Lower lobe of right lung (tissue), 2 donors: Measurements from ENCODE around the gene FGF11. TPM values are rescaled to one million over a fixed set of nuclear protein-coding genes. Genes with fewer than 3 reads are reported as not detected.

Source experiments
- ATAC-seq, 2 donors: fragments of 200-7000 bp; cut with Tn5 transposase; one replicate each; pipeline ENCODE4 v1.9.1; 2020 to 2022; ENCODE audit warnings: mild to moderate bottlenecking in 2 of 2, moderate library complexity in 2 of 2
- DNase-seq: peaks from one replicate; pipeline ENCODE4 v3.0.0-alpha.2; 2020
- H3K27ac ChIP-seq: fragments of 200-600 bp; one replicate; pipeline ENCODE4 v1.8.0; 2022
- H3K27me3 ChIP-seq: fragments of 200-600 bp; one replicate; pipeline ENCODE4 v1.8.0; 2022; ENCODE audit warnings: low read depth
- H3K36me3 ChIP-seq: fragments of 200-600 bp; one replicate; pipeline ENCODE4 v1.8.0; 2022; ENCODE audit warnings: mild to moderate bottlenecking
- H3K4me1 ChIP-seq: fragments of 200-600 bp; one replicate; pipeline ENCODE4 v1.8.0; 2022
- H3K4me3 ChIP-seq: fragments of 200-600 bp; one replicate; pipeline ENCODE4 v1.8.0; 2022; ENCODE audit warnings: mild to moderate bottlenecking
- H3K9me3 ChIP-seq: fragments of 200-600 bp; one replicate; pipeline ENCODE4 v1.8.0; 2022
- CTCF ChIP-seq: fragments of 200-600 bp; IDR thresholded peaks from one replicate; pipeline ENCODE4 v1.8.0; 2022; ENCODE audit warnings: antibody characterized with exemption, mild to moderate bottlenecking
- intact Hi-C: fragments of 100-400 bp; cut with DNase I; formaldehyde crosslinking; loops from one replicate; pipeline ENCODE4 v1.11.0; 2022
- total RNA-seq: library from RNA; stranded (reverse); fragmentation: NEBNext Ultra II Directional; extraction: Animal tissue kit (Norgen Biotek cat#: 25700); gene quantifications from one replicate; pipeline ENCODE4 v1.2.1, GENCODE V29; 2021
- donor health status: DM: no; HTN: yes; CAD: no; lungs with severe emphysema.

Gene FGF11
- total RNA-seq, 1 donor from 2014 or later = 1.2 TPM

GRCh38 chr17:7403727-7403976 is 35.7 kb upstream of the FGF11 start:
- Histone ChIP-seq H3K27me3 (no peaks in the 10 kb centered on the region), H3K36me3 (no peaks in the 10 kb centered on the region), H3K4me3 (peak overlapping the region; percentile 77), H3K27ac (peak overlapping the region; percentile 85), H3K4me1 (peaks cover 20% of the 10 kb centered on the region), H3K9me3 (no peaks in the 10 kb centered on the region)
- intact Hi-C loops = no loop called here
- peak; percentile 67 to 69 for ATAC-seq
- no peak for TF ChIP-seq CTCF
- DNase-seq = no peak

- ATAC-seq (peak; percentile 96), DNase-seq (peak; percentile 98)
- H3K27me3 ChIP-seq = no peaks in the 10 kb centered on the region
- no peaks in the 10 kb centered on the region for H3K9me3 ChIP-seq
- intact Hi-C loops = no loop called here
- H3K36me3 ChIP-seq = no peaks in the 10 kb centered on the region
- H3K4me1 ChIP-seq = peaks cover 20% of the 10 kb centered on the region
- H3K27ac ChIP-seq = peak within 1 kb of the TSS; percentile 85
- no peak for TF ChIP-seq CTCF
- peak within 1 kb of the TSS; percentile 77 for H3K4me3 ChIP-seq
Measured at GRCh38 chr17:7403977-7404736, 35.2 kb upstream of the FGF11 start, which contains the start of gene TMEM256. Gene TMEM256, minus strand, starts transcription at chr17:7404097. Its CDS starts 13 bp downstream, at chr17:7404084.

GRCh38 chr17:7404737-7405349 is 34.5 kb upstream of the FGF11 start:
- peak; percentile 6 for TF ChIP-seq CTCF
- no peaks in the 10 kb centered on the region for H3K36me3 ChIP-seq
- DNase-seq (peak; percentile 72), ATAC-seq (peak; percentile 52 to 61)
- no peaks in the 10 kb centered on the region for H3K27me3 ChIP-seq
- peaks cover 20% of the 10 kb centered on the region for H3K4me1 ChIP-seq
- intact Hi-C loops = no loop called here
- peak overlapping the region; percentile 69 for H3K27ac ChIP-seq
- no peaks in the 10 kb centered on the region for H3K9me3 ChIP-seq
- H3K4me3 ChIP-seq = peak overlapping the region; percentile 77

GRCh38 chr17:7405350-7406234 is 33.7 kb upstream of the FGF11 start:
- no peak for TF ChIP-seq CTCF
- no peaks in the 10 kb centered on the region for H3K27me3 ChIP-seq
- peak overlapping the region; percentile 69 for H3K27ac ChIP-seq
- H3K4me1 ChIP-seq = peaks cover 20% of the 10 kb centered on the region
- H3K36me3 ChIP-seq = no peaks in the 10 kb centered on the region
- DNase-seq = no peak
- no peaks in the 10 kb centered on the region for H3K9me3 ChIP-seq
- intact Hi-C loops = no loop called here
- peak overlapping the region; percentile 77 for H3K4me3 ChIP-seq
- no peak for ATAC-seq

GRCh38 chr17:7406235-7406825 is 33.0 kb upstream of the FGF11 start:
- intact Hi-C loops = no loop called here
- Histone ChIP-seq H3K36me3 (no peaks in the 10 kb centered on the region), H3K27ac (no peak overlapping the region), H3K9me3 (no peaks in the 10 kb centered on the region), H3K27me3 (no peaks in the 10 kb centered on the region), H3K4me1 (peaks cover 20% of the 10 kb centered on the region), H3K4me3 (no peak overlapping the region)
- no peak for TF ChIP-seq CTCF
- ATAC-seq = no peak
- DNase-seq = no peak
